HL-60 (cell line): ENCODE measurements around the gene NDUFS2.

Experiments used
- DNase-seq, 2 experiments: peaks; one replicate each; pipeline ENCODE4 v3.0.0-alpha.2; 2010 to 2020; ENCODE audit warnings: low read depth in 1 of 2, low spot score in 1 of 2
- H3K27ac ChIP-seq: fragments of 250-450 bp; sonication (Bioruptor Pico); replicated peaks from 2 replicates; pipeline ENCODE4 v1.5.1; 2020; ENCODE audit warnings: mild to moderate bottlenecking, moderate library complexity
- H3K27me3 ChIP-seq: fragments of 250-450 bp; sonication (Bioruptor Pico); 2 replicates; pipeline ENCODE4 v1.5.1; 2021; ENCODE audit warnings: mild to moderate bottlenecking, moderate library complexity; ENCODE audit not compliant: insufficient read depth, poor library complexity, severe bottlenecking
- H3K4me3 ChIP-seq: replicated peaks from 2 replicates; pipeline ENCODE4 v1.5.1; 2011; ENCODE audit warnings: mild to moderate bottlenecking, control low read depth, low read length; ENCODE audit not compliant: insufficient read depth
- GABPA ChIP-seq: IDR thresholded peaks from 2 replicates; pipeline ENCODE4 v1.6.1; 2012; ENCODE audit warnings: low read depth
- POLR2AphosphoS5 ChIP-seq: IDR thresholded peaks from 2 replicates; pipeline ENCODE4 v1.6.1; 2012; ENCODE audit warnings: low read depth
- SPI1 ChIP-seq: IDR thresholded peaks from 2 replicates; pipeline ENCODE4 v1.6.1; 2012; ENCODE audit warnings: low read depth, mild to moderate bottlenecking, borderline replicate concordance
- TF ChIP-seq, protein P1 (sequence below): IDR thresholded peaks from 2 replicates; pipeline ENCODE4 v1.6.1; 2012; ENCODE audit warnings: low read depth; ENCODE audit not compliant: insufficient replicate concordance
- TF ChIP-seq, protein P2 (sequence below): IDR thresholded peaks from one replicate; pipeline ENCODE4 v1.5.1; 2011; ENCODE audit warnings: low read length, control low read depth, inconsistent platforms; ENCODE audit not compliant: insufficient read depth

Gene NDUFS2

GRCh38 chr1:161216945-161217712, 15.0 kb downstream of the NDUFS2 start:
- TF ChIP-seq GABPA (no peak), POLR2AphosphoS5 (peak; percentile 2; the same call in 1 of the 2 replicates)
- DNase-seq, result peak; percentile 92 to 93
- Histone ChIP-seq H3K27ac (peak overlapping the region; percentile 70), H3K4me3 (peak overlapping the region; percentile 62), H3K27me3 (no peaks in the 10 kb centered on the region)

GRCh38 chr1:161217831-161218230, 15.7 kb downstream of the NDUFS2 start:
- no peak for DNase-seq
- Histone ChIP-seq H3K27ac (peak overlapping the region; percentile 70), H3K4me3 (peak overlapping the region; percentile 24), H3K27me3 (no peaks in the 10 kb centered on the region)
- TF ChIP-seq, protein P1, sequence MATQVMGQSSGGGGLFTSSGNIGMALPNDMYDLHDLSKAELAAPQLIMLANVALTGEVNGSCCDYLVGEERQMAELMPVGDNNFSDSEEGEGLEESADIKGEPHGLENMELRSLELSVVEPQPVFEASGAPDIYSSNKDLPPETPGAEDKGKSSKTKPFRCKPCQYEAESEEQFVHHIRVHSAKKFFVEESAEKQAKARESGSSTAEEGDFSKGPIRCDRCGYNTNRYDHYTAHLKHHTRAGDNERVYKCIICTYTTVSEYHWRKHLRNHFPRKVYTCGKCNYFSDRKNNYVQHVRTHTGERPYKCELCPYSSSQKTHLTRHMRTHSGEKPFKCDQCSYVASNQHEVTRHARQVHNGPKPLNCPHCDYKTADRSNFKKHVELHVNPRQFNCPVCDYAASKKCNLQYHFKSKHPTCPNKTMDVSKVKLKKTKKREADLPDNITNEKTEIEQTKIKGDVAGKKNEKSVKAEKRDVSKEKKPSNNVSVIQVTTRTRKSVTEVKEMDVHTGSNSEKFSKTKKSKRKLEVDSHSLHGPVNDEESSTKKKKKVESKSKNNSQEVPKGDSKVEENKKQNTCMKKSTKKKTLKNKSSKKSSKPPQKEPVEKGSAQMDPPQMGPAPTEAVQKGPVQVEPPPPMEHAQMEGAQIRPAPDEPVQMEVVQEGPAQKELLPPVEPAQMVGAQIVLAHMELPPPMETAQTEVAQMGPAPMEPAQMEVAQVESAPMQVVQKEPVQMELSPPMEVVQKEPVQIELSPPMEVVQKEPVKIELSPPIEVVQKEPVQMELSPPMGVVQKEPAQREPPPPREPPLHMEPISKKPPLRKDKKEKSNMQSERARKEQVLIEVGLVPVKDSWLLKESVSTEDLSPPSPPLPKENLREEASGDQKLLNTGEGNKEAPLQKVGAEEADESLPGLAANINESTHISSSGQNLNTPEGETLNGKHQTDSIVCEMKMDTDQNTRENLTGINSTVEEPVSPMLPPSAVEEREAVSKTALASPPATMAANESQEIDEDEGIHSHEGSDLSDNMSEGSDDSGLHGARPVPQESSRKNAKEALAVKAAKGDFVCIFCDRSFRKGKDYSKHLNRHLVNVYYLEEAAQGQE, result no peak
- no peak; the same call in 1 of the 2 replicates for TF ChIP-seq SPI1
- TF ChIP-seq, protein P2, sequence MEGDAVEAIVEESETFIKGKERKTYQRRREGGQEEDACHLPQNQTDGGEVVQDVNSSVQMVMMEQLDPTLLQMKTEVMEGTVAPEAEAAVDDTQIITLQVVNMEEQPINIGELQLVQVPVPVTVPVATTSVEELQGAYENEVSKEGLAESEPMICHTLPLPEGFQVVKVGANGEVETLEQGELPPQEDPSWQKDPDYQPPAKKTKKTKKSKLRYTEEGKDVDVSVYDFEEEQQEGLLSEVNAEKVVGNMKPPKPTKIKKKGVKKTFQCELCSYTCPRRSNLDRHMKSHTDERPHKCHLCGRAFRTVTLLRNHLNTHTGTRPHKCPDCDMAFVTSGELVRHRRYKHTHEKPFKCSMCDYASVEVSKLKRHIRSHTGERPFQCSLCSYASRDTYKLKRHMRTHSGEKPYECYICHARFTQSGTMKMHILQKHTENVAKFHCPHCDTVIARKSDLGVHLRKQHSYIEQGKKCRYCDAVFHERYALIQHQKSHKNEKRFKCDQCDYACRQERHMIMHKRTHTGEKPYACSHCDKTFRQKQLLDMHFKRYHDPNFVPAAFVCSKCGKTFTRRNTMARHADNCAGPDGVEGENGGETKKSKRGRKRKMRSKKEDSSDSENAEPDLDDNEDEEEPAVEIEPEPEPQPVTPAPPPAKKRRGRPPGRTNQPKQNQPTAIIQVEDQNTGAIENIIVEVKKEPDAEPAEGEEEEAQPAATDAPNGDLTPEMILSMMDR, result no peak
- no peak for TF ChIP-seq POLR2AphosphoS5
- no peak for TF ChIP-seq GABPA

- H3K27me3 ChIP-seq, result no peaks in the 10 kb centered on the region
- no peak for TF ChIP-seq GABPA
- TF ChIP-seq, protein P1, result no peak
- no peak for TF ChIP-seq SPI1
- no peak for TF ChIP-seq POLR2AphosphoS5
- TF ChIP-seq, protein P2, result no peak
Measured at GRCh38 chr1:161218301-161219077, 16.3 kb downstream of the NDUFS2 start.

More at GRCh38 chr1:161218301-161219077, 16.3 kb downstream of the NDUFS2 start:
- Histone ChIP-seq H3K27ac (no peak overlapping the region), H3K4me3 (no peak overlapping the region)
- DNase-seq, result no peak
